SK-N-SH (cell line): Measurements from ENCODE around the gene RABL6. TPM values are rescaled to one million over a fixed set of nuclear protein-coding genes. Genes with fewer than 3 reads are reported as not detected.

ENCODE experiments used
- CTCF ChIA-PET: fragments of 300-600, 350-600 bp; formaldehyde crosslinking; extraction: SDS; loops from one replicate; lab custom pipeline; 2021; lab: Yijun Ruan, JAX
- POLR2A ChIA-PET: fragments of 350-600 bp; sonication (Branson Sonifier 250); formaldehyde crosslinking; extraction: SDS; loops from one replicate; lab custom pipeline; 2020; ENCODE audit warnings: antibody characterized with exemption, inconsistent platforms; lab: Yijun Ruan, JAX
- DNase-seq: peaks from one replicate; pipeline ENCODE4 v3.0.0; 2012
- H2AFZ ChIP-seq: fragments of 200-600 bp; sonication (generic); 2 replicates; pipeline ENCODE4 v1.8.1; 2016; ENCODE audit warnings: antibody characterized with exemption, mild to moderate bottlenecking, low read depth
- H3F3A ChIP-seq: fragments of 200-600 bp; sonication (generic); replicated peaks from 2 replicates; pipeline ENCODE3; 2016; ENCODE audit warnings: antibody characterized with exemption, mild to moderate bottlenecking; ENCODE audit not compliant: insufficient read depth
- H3K27ac ChIP-seq, 2 experiments: fragments of 200-500 bp in 1 of 2; fragments of 200-600 bp in 1 of 2; sonication (Bioruptor generic) in 1 of 2; sonication (generic), shearing (Covaris generic) in 1 of 2; 2 replicates each; pipeline versions ENCODE4 v1.5.1 to v1.6.1; 2014 to 2016; ENCODE audit warnings: low read depth in 2 of 2, inconsistent platforms in 1 of 2, low read length in 1 of 2, mild to moderate bottlenecking in 1 of 2, mixed read lengths in 1 of 2
- H3K27me3 ChIP-seq: fragments of 200-600 bp; sonication (generic), shearing (Covaris generic); 2 replicates; pipeline ENCODE4 v1.6.1; 2016; ENCODE audit warnings: mixed run types; ENCODE audit not compliant: insufficient read depth
- H3K36me3 ChIP-seq, 2 experiments: fragments of 200-500 bp in 1 of 2; fragments of 200-600 bp in 1 of 2; sonication (Bioruptor generic) in 1 of 2; sonication (generic) in 1 of 2; replicated peaks in 1 of 2; 2 replicates each; pipeline versions ENCODE3 to v1.5.1; 2014 to 2016; ENCODE audit warnings: low read length in 1 of 2, mild to moderate bottlenecking in 1 of 2; ENCODE audit not compliant: insufficient read depth in 2 of 2, control insufficient read depth in 1 of 2
- H3K4me1 ChIP-seq, 2 experiments: fragments of 200-500 bp in 1 of 2; fragments of 200-600 bp in 1 of 2; sonication (Bioruptor generic) in 1 of 2; sonication (generic), shearing (Covaris generic) in 1 of 2; 2 replicates each; pipeline versions ENCODE4 v1.5.1 to v1.6.1; 2014 to 2016; ENCODE audit warnings: low read depth in 1 of 2, low read length in 1 of 2, mixed run types in 1 of 2; ENCODE audit not compliant: insufficient read depth in 2 of 2, control insufficient read depth in 1 of 2
- H3K4me2 ChIP-seq: fragments of 200-600 bp; sonication (generic), shearing (Covaris generic); 2 replicates; pipeline ENCODE4 v1.6.1; 2017; ENCODE audit warnings: mixed run types
- H3K4me3 ChIP-seq, 2 experiments: fragments of 200-500 bp in 1 of 2; fragments of 200-600 bp in 1 of 2; sonication (Bioruptor generic) in 1 of 2; sonication (generic), shearing (Covaris generic) in 1 of 2; 2 replicates each; pipeline versions ENCODE4 v1.5.1 to v1.8.1; 2014 to 2016; ENCODE audit warnings: low read depth in 2 of 2, inconsistent platforms in 1 of 2, low read length in 1 of 2, mild to moderate bottlenecking in 1 of 2, mixed read lengths in 1 of 2, moderate library complexity in 1 of 2
- H3K79me2 ChIP-seq: fragments of 200-600 bp; sonication (generic); 2 replicates; pipeline ENCODE4 v1.8.1; 2017; ENCODE audit warnings: mild to moderate bottlenecking; ENCODE audit not compliant: insufficient read depth
- H3K9ac ChIP-seq: fragments of 200-600 bp; sonication (generic); 2 replicates; pipeline ENCODE4 v1.6.1; 2017; ENCODE audit warnings: mixed run types
- H3K9me2 ChIP-seq: fragments of 200-600 bp; sonication (generic); 2 replicates; pipeline ENCODE4 v1.6.1; 2017; ENCODE audit warnings: mixed run types
- H3K9me3 ChIP-seq: fragments of 200-600 bp; sonication (generic); 2 replicates; pipeline ENCODE4 v1.6.1; 2017; ENCODE audit warnings: mixed run types, mild to moderate bottlenecking, moderate library complexity
- H4K20me1 ChIP-seq: fragments of 200-600 bp; sonication (generic); 2 replicates; pipeline ENCODE4 v1.6.1; 2017; ENCODE audit warnings: mild to moderate bottlenecking, mixed run types; ENCODE audit not compliant: insufficient read depth
- CTCF ChIP-seq: fragments of 200-600 bp; sonication (generic); IDR thresholded peaks from 2 replicates; pipeline ENCODE4 v1.6.1; 2017; ENCODE audit warnings: antibody characterized with exemption, mild to moderate bottlenecking, moderate library complexity
- ELF1 ChIP-seq: IDR thresholded peaks from 2 replicates; pipeline ENCODE4 v1.4.0; 2012
- FOSL2 ChIP-seq: IDR thresholded peaks from 2 replicates; pipeline ENCODE4 v1.4.0; 2012; ENCODE audit warnings: low read depth, mild to moderate bottlenecking, moderate library complexity, borderline replicate concordance
- FOXJ3 ChIP-seq: sonication (generic); formaldehyde crosslinking; IDR thresholded peaks from 2 replicates; pipeline ENCODE4 v1.5.1; 2020; ENCODE audit warnings: mild to moderate bottlenecking, missing genetic modification reagents
- GABPA ChIP-seq: IDR thresholded peaks from 2 replicates; pipeline ENCODE4 v1.4.0; 2012; ENCODE audit warnings: low read depth, mild to moderate bottlenecking
- MEF2A ChIP-seq: IDR thresholded peaks from 2 replicates; pipeline ENCODE4 v1.4.0; 2012; ENCODE audit warnings: low read depth, borderline replicate concordance
- NRF1 ChIP-seq: IDR thresholded peaks from 2 replicates; pipeline ENCODE4 v1.6.1; 2012; ENCODE audit warnings: low read depth, mild to moderate bottlenecking, low read length
- RAD21 ChIP-seq: IDR thresholded peaks from 2 replicates; pipeline ENCODE4 v1.6.1; 2012; ENCODE audit warnings: mild to moderate bottlenecking, low read length
- RFX5 ChIP-seq: IDR thresholded peaks from 2 replicates; pipeline ENCODE4 v1.6.1; 2012; ENCODE audit warnings: mild to moderate bottlenecking, improper control_type of control experiment, low read length
- RXRA ChIP-seq: IDR thresholded peaks from 2 replicates; pipeline ENCODE4 v1.4.0; 2012; ENCODE audit warnings: low read depth, mild to moderate bottlenecking, borderline replicate concordance
- SIN3A ChIP-seq: IDR thresholded peaks from 2 replicates; pipeline ENCODE4 v1.6.1; 2012; ENCODE audit warnings: low read depth, mild to moderate bottlenecking, low read length, moderate library complexity, borderline replicate concordance
- TCF12 ChIP-seq: IDR thresholded peaks from 2 replicates; pipeline ENCODE4 v1.4.0; 2012
- TEAD4 ChIP-seq: IDR thresholded peaks from 2 replicates; pipeline ENCODE4 v1.4.0; 2012; ENCODE audit warnings: mild to moderate bottlenecking, borderline replicate concordance; ENCODE audit not compliant: insufficient read depth
- YY1 ChIP-seq: IDR thresholded peaks from 2 replicates; pipeline ENCODE4 v1.4.0; 2012; ENCODE audit warnings: low read depth, mild to moderate bottlenecking
- ZBTB33 ChIP-seq: IDR thresholded peaks from 2 replicates; pipeline ENCODE4 v1.4.0; 2012; ENCODE audit warnings: low read depth, borderline replicate concordance
- WGBS: methylation state at CpG from one replicate; pipeline ENCODE4 v1.1.6; 2017; ENCODE audit warnings: low lambda C conversion rate; 5-methylcytosine and 5-hydroxymethylcytosine counted together
- polyA plus RNA-seq, 3 experiments: library from polyadenylated mRNA; depleted of rRNA; stranded (reverse); fragments of >200 nt; gene quantifications; 2 replicates each; pipeline ENCODE4 v1.2.3, GENCODE V29; 2012
- TF ChIP-seq, protein P1 (sequence below): IDR thresholded peaks from 2 replicates; pipeline ENCODE4 v1.4.0; 2012; ENCODE audit warnings: low read depth

RABL6 gene
- polyA plus RNA-seq, 1 of the 3 experiments (the other 2 are of a cell fraction) = 43.6 TPM

GRCh38 chr9:136790640-136791515 is 16.9 kb upstream of the RABL6 start, which contains the start of gene TMEM141 (continued):
- no peak for TF ChIP-seq TEAD4
- no peak for TF ChIP-seq MEF2A
- no peak for TF ChIP-seq ELF1
- TF ChIP-seq NRF1 = peak; percentile 95
- peak; percentile 44; the same call in 1 of the 2 replicates for TF ChIP-seq GABPA
- TF ChIP-seq FOSL2 = no peak
- no peak for TF ChIP-seq RFX5
- TF ChIP-seq, protein P1, sequence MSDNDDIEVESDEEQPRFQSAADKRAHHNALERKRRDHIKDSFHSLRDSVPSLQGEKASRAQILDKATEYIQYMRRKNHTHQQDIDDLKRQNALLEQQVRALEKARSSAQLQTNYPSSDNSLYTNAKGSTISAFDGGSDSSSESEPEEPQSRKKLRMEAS = peak; percentile 44
- no peak for TF ChIP-seq FOXJ3 (CRISPR knock-in tag)
- no peak for TF ChIP-seq ZBTB33
- no peak for TF ChIP-seq RXRA

- DNase-seq = peak; percentile 59
- TF ChIP-seq FOXJ3 (CRISPR knock-in tag) (no peak), YY1 (0 out of 2 replicates have a peak, but pooled peaks have one; percentile 15), RAD21 (peak; percentile 43), TCF12 (no peak), SIN3A (peak; percentile 15; the same call in 1 of the 2 replicates), CTCF (peak; percentile 100)
- H3K9ac ChIP-seq = peak overlapping the region; percentile 90
- peaks cover 5% of the 10 kb centered on the region; the same call in 1 of the 2 replicates for H4K20me1 ChIP-seq
- H3K79me2 ChIP-seq = peaks cover 11% of the 10 kb centered on the region
- WGBS = 10% methylated on average over 9 of the region's 29 CpGs
- H3K27me3 ChIP-seq = no peaks in the 10 kb centered on the region
- H3K4me2 ChIP-seq = peak overlapping the region; percentile 100
- ChIA-PET CTCF (interaction anchor here (0.6 to 5.0 kb wide), 25 partner anchors 9 to 258 kb away, joined by 3 to 36 read pairs (median 4); partner anchors contain the start of genes AJM1, LCN15 and RABL6), POLR2A (interaction anchor here (0.6 kb wide), 1 partner anchor 73 kb away, joined by 3 read pairs; no protein-coding TSS in a partner anchor)
- no peaks in the 10 kb centered on the region for H3K9me3 ChIP-seq
- H3K4me1 ChIP-seq = peaks cover 7 to 37% of the 10 kb centered on the region in 2 experiments
- H3K4me3 ChIP-seq = peak overlapping the region; percentile 89 to 95
- H2AFZ ChIP-seq = peak overlapping the region; percentile 72; the same call in 1 of the 2 replicates
- H3K27ac ChIP-seq = peak overlapping the region; percentile 67 to 90
- no peaks in the 10 kb centered on the region for H3K9me2 ChIP-seq
- H3K36me3 ChIP-seq = peaks cover 0 to 9% of the 10 kb centered on the region in 2 experiments
- peaks cover 15% of the 10 kb centered on the region for H3F3A ChIP-seq
These were observed 16.1 kb upstream of the RABL6 start for GRCh38 chr9:136791516-136792276.
